Measurements from ENCODE around the gene OTULIN.

The OTULIN gene

DNA sequence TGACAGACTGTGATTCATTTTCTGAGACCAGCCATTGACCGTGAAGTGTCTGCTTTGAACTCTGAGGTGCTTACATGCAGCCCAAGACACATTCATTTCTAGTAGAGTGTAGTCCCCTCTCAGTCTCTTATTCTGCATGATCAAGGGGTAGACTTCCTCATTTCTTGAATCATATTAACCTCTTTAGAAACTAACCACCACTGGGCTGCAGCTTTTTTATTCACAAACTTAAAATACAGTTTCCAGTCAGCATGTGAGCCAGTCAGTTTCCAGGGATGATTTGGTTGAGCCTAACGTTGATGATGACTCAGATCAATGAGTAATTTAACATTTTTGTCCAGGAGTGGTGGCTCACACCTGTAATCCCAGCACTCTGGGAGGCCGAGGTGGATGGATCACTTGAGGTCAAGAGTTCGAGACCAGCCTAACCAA, 59.2 kb downstream of the OTULIN start:
- DNase-seq: no peak

DNA sequence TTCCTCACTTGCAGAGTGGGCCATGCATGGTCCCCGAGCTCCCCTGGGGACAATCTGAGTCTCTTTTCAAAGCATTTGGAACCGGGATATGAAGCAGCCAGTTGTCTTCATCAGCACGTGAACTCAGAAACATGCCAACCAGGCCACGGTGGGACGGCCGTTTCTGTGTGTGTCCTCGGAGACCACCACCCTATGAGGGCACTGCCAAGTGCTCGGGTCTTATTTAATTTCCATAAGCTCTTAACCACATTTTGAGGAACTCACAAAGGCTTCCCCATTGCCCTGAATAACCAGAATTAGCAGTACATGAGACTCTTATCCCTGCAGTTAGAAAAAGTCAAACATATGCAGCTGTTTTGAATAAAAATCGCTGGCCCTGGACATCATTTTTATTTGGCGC, 60.1 kb downstream of the OTULIN start:
- DNase-seq: no peak

DNA sequence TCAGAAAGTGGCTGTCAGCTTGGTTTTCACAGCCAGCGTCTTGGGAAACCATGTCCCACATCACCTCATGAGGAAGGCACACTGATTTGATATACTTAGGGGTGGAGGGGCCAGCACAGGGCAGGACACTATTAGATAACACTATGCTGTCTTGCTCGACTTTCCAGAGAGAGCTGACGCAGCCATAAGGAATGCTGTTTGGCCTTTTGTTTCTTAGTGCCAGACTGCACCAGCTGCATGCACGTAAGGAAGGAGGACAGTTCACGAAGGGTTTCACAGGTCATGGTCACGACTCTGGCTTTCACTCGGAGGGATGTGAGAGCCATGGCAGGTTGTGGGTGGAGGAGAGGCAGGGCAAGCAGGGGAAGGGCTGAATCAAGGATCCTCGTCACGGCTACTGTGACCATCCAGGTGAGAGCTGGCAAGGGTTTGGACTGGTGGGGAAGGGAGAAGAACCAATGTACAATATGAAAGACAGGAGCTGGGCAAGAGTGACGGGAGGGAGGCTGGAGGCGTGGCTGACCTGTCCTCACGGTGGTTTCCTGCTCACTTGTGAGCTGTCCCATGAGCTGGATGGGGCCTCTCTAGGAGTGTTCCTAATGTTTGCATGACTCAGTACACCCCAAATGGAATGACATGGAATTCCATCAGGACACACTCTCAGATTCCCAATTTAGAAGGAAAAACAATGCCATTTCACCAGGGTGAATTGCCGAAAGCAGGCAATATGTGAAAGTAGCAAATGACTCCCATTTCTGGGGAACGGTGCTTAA, 61.7 kb downstream of the OTULIN start:
- peak; percentile 59 for DNase-seq

DNA sequence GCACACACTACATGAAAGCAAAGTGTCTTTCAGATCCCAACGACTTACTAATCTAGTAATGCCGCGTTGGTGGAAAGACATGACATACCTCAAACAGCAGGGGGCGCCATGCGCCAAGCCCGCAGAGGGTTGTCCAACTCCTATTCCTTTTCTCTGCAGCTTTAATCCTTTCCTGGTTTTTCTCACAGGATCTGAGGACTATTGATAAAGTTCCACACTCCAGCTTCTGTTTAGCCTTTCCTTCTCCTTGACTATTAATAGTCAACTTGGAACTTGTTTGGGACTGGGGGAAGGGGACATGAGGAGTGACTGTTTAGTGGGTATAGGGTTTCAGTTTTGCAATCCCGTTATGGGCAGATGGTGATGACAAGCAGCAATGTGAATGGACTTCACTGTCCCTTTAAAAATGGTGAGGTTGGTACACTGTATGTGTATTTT, 62.9 kb downstream of the OTULIN start:
- DNase-seq: peak; percentile 61

DNA sequence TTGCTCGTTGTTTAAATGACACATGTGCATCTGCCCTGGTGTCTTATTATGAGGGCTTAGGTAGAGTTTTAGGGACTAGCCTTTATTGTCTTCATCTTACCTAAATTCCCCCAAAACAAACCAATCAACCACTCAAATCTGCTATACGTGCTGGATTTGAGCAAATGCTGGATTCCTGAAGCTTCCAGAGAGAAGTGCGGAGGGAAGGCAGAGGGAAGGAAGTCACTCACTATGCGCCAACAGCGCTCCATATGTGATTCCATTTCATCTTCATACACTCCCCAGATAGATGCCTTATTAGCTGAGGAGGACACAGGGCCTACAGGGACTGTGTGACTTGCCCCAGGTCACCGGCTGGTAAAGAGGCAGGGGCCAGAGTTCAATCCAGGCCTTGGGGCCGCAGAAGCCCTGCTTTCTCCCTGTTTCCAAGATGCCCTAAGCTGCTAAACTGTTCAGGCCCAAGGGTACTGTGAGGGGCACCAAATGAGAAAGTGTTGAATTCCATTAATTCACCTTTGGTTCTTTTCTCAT, 63.5 kb downstream of the OTULIN start:
- no peak for DNase-seq

DNA sequence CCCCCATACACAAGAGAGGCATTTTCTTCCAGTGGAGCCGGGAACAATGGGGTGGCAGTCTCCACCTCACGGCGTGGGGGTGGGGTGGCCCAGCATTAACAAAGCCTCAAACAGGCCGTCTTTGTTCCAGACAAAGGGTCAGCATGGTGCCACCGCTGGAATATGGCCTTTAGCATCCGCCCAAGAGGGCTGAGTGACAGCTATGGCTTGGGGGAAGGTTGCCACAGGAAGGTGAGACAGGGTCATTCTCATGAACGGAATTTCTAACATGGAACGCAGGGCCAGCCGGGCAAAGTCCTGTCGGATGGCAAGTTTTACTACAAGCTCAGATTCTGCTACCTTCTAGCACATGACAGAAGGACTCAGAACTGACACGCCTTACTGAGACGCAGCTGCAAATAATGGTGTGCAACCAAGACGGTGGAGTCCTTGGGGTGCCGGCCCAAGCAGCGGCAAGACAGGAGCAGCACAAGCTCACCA, 64.0 kb downstream of the OTULIN start:
- DNase-seq: no peak

DNA sequence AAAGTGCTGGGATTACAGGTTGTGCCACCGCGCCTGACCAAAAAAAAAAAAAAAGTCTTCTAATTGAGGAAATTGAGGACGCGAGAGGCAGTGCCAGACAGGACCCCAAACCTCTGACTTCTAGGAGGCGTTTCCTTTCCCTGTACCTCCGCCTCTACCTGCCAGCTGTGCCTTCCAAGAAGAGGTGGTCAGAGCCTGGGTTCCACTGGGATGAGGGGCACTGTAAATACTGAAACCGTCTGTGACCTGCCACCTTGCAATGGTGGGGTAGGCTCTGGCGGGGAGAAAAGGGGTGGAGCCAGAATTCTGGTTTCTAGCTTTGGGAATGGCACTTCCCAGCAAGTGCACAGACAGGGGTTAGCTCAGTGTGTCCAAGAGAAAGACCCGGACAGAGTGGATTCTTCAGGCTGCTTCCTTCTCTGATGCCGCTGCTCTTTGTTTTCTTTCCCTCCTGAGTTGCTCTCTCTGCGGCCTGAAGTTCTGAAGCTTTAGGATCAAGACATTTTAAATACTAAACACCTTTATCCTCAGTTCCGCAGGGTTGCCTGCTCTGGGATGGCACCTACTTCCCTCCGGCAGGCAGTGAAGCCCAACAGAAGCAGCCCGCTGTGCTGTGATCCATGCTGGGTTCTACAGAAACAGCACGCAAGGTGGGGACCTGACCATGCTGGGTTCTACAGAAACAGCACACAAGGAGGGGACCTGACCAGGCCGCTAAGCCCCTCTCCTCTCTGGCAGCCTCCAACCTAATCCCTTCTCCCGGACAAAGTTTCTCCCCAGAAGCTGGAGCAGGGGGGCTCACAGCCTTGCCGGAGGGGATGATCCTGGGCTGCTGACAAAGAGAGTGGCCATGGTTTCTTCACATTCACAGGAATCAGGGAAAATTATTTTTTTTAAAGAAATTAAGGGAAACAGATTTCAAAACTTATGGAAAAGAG, 65.2 kb downstream of the OTULIN start:
- DNase-seq: no peak

DNA sequence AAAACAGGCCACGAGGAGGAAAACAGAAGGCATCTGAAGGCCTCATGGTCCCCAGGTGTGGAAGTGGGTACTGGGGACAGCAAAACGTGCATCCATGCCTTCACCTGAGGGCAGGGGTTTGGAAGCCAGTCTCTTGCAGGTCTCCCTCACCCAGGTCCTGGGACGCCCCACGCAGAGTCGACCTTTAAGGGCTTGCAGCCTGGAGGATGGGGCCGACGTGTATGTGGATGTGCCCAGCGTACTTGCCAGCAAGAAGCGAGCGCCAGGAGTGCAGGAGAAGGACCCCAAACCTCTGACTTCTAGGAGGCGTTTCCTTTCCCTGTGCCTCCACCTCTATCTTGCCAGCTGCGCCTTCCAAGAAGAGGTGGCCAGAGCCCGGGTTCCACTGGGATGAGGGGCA, 65.9 kb downstream of the OTULIN start:
- DNase-seq: no peak

DNA sequence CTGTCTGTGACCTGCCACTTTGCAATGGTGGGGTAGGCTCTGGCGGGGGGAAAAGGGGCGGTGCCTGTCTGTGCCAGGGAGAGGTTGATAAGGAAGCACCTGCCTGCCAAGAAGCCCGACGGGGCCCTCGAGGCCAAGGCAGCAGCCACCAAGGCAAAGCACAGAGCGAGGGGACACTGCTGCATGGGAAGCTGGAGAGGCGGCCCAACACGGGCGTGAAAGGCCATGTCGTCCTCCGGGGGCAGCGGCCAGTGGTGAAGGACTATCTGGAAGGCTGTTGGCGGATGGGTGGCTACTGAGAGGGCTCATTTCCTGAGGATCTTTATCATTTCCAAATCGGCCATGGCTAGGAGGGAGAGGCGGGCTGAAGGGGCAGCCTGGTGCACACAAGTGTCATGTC, 66.4 kb downstream of the OTULIN start:
- no peak for DNase-seq

DNA sequence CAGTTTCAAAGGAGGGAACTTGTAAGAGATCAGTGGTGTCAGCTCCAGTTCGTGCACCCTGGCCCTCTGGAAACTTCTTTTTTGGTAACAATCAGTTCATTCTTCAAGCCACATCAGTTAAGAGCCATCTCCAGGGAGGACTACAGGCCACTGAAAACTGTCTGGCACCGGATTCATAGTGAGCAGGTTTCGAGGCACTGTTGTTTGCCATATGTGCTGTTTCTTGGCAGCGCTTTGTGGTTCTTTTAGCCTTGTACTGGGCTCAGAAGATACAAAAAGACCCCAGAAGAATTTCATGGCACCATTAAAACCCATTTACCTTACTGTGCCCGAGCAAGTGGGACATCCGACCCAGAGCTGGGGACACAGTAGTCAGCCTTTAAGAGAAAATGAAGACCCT, 68.5 kb downstream of the OTULIN start:
- DNase-seq: no peak

DNA sequence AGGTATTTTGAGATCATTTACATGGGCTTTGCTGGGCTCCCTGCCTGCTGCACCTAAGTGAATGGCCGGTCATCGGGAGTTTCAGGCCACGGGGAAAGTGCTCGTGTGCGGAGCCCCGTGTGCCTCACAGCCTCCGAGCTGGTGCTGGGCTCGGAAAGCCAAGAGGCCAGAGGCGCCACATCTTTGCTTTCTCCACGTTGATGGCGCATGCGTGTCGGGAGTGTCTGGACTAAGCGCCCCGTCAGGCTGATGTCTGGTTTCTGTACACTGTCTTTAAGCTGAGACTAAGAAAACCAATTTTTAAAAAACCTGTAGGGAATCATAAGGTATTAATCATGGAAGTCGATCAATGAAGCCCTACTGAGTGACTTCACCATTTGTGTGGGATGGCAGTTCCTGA, 69.1 kb downstream of the OTULIN start:
- no peak for DNase-seq

DNA sequence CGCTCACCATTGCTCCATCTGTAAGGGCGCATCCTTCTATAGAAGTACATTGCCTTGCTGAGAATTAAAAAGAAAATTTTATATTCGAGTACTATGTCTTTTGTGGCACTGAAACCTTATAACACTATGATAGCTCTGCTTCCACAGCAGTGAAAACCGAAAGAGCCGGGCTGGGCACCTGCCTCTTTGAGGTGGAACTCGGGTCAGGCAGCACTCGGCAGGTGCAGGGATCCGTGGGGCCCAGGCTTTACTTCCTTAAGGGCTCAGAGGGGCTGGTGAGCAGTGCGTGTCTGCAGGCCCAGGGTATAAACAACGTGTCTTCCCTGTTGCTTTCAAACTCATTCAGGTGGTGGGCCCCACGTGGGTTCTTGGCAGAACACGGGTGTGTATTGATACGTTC, 69.9 kb downstream of the OTULIN start:
- no peak for DNase-seq

DNA sequence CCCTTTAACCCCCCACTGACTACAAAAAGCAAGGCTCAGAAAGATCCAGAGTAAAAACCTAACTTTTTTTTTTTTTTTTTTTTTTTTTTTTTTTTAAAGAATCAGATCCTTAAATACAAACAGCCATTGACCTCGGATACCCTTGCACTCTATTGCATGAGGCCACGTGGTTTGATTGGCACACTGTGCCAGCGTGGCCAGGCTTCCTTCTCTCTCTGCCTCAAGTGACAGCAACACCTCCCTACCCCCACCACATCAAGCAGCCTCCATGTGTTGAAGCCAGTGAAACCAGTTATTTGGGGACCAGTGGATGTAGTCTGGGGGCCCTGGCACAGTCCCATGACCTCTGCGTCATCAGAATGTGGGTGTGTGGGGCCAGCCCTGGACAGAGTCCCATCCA, 71.4 kb downstream of the OTULIN start:
- DNase-seq: no peak

DNA sequence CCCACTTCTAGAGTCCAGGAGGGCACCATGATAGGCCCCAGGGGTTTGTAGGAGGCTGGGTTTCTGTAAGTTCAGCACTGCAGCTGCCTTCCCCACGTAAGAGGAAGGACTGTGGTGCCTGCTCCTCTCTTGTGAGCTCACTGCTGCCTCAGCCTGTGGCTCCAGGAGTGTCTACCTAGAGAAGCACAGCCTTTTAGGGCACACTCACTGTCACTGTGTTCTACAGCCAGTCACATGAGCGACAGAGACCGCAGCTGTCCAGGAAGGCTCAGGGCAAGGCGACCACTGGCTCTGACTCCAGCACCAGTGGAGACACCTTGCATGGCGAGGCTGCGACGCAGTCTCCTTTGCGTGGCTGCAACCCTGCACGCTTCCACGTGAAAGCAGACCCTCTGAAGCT, 72.8 kb downstream of the OTULIN start:
- no peak for DNase-seq

DNA sequence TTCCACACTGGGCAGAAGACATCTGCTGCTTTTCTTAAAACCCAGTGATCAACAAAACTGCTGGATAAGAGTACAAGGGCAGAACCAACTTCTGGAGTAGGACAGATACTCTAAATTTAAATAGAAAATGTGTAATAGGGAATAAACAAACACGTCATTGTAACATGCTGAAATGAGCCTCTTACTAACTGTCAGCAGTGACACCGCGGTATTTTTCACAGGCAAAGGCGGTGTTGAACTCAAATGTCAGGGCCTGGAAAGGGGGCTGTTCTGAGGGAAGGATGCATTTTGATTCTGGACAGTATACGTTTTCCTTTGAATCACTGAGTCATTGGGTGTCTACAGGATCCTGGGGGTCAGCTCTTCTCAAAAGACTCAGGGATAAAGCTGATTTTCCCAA, 73.5 kb downstream of the OTULIN start:
- DNase-seq: no peak

DNA sequence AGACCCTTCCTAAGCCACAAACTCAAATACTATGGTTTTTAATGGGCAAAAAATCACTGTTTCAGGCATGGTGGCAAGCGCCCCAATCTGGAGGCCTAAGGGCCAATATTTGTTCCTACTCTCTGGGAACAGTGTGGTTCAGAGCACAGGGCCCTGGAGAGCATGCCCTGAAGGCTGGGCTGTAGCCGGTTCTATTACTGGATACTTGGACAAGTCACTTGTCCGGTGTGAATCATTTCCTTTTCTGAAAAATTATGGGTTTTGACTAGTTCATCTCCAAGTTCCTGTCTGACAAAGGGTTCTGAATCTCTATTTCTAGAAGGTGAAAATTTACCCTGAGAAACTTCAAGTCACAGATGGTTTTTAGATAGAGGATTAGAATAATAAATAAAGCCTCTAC, 75.0 kb downstream of the OTULIN start:
- DNase-seq: peak; percentile 64

DNA sequence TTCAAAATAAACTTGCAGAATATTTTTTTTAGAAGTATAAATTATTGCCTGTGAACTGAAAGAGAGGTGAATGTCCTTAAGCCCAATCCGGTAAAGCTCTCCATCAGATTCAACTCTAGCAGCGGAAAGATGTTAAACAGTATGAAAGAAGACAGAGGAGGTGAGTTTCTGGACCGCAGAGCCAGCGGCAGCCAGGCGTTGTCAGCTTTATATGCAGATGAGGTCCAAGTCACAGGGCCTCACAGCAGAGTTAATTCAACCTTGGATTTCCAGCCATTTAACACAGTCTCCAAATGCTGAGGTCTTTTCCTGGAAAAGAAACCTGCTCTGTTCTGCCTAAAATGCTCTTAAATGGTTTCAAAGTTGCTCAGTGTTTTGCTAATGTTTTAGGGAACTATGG, 75.5 kb downstream of the OTULIN start:
- no peak for DNase-seq

DNA sequence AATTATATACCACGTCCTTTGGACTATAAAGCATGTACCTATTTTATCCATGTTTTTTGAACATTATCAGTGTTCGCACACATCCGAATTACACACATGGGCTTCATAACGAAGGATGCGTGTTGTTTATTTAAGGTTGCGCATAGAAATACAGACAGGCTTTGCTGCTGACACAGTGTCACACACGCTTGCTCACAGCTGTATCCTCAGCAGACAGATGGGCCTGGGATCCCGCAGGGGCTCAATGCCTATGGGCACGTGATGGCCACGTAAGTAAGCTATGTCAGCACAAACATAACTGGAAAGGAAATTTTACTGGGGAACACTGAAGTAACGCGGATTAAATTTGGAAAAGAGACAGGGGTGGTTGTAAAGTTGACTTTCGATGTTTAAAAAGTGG, 76.6 kb downstream of the OTULIN start:
- DNase-seq: no peak

DNA sequence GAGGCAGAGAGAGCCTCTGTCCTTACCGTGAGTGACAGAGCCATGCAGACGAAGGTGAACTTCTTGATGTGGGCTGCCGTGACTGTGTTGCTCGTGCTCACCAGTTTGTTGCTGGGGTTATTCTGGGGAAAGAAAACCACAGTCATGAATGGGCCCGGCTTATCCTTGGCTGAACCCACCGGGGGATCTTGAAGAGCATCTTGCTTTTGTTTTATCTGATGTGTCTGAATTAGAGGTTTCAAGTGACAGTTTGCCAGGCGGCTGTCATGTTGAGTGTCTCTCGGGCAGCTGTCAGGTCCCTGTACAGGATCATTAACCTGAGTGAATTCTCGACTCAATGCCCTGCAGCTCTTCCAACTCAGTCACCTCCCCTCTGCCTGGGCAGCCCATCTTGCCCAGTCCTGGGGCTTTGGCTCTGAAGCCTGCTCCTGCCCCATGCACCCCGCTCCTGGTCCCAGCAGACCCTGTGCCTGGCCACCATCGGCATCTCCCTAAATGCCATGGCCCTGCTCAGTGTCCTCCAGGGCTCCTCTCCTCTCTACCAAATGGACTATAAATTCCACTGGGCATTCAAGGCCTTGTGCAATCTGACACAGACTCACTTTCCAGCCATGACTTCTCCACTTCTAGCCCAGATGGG, 77.4 kb downstream of the OTULIN start:
- no peak for DNase-seq

DNA sequence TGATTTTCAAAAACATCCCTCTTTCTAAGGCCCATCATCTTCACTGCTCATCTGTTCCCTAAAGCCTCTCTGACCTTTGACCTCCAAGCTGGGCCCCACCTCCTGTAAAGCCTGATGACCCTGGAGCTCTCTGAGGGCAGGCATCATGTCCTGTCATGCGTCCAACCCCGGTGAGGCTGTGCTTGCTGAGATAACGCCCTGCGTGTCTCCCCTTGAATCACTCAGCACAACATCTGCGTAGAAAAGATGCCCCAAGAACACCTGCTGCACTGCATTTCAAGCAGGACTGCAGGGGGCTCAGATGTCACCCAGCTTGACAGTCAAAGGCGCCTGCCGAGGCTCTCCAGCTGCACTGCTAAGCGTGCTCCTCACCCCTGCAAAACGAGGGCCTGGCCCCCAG, 78.0 kb downstream of the OTULIN start:
- no peak for DNase-seq

DNA sequence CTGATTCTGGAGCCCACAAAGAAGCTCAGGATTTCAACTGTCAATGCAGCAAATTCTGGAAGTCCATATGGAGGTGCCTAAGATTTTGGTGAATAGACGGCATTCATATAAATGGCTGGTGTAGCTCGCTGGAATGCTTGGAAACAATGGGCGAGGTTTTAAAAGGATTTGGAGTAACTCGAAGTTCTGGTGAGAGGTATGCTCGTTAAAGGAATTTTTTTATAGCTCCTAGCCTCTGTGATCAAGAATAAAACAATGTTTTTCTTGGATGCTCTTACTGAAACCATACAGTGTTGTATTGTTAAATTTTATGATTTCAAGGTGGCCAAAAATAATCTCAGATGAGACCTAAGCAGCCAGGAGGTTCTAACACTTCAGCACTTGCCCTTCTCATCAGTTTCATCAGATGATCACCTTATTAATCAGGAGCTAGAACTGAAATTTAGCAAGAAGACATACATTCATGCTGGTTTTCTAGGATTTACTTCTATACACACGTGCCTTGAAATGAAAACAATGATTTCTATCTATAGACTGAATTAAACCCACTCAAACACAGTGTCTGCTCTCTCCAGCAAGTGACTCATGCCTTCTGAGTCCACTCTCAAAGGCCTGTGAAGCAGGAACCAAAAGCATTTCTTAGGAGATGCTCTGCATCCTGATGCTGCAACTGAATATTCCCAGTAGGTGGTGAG, 79.2 kb downstream of the OTULIN start:
- no peak for DNase-seq
